GM23338 (cell line): ENCODE data around the gene RNF112. TPM values are rescaled to one million over a fixed set of nuclear protein-coding genes. Genes with fewer than 3 reads are reported as not detected.

Experiments
- ATAC-seq: fragments of 200-7000 bp; cut with Tn5 transposase; 3 replicates; pipeline ENCODE4 v1.9.1; 2020
- DNase-seq: peaks from one replicate; pipeline ENCODE4 v3.0.0-alpha.2; 2015; ENCODE audit warnings: low spot score
- H2AFZ ChIP-seq: fragments of 200-600 bp; sonication (generic); 2 replicates; pipeline ENCODE4 v1.8.0; 2016; ENCODE audit warnings: antibody characterized with exemption, mild to moderate bottlenecking, moderate library complexity
- H3F3A ChIP-seq: fragments of 200-600 bp; sonication (generic); replicated peaks from 2 replicates; pipeline ENCODE4 v1.8.0; 2017; ENCODE audit warnings: antibody characterized with exemption, mixed run types, low read depth
- H3K27ac ChIP-seq: fragments of 200-600 bp; sonication (generic); 2 replicates; pipeline ENCODE4 v1.6.1; 2016; ENCODE audit warnings: low read depth
- H3K27me3 ChIP-seq: fragments of 200-600 bp; sonication (generic); 2 replicates; pipeline ENCODE4 v1.8.0; 2016; ENCODE audit warnings: mild to moderate bottlenecking, mixed run types, moderate library complexity; ENCODE audit not compliant: insufficient read depth
- H3K36me3 ChIP-seq: fragments of 200-600 bp; sonication (generic); 2 replicates; pipeline ENCODE4 v1.8.0; 2016; ENCODE audit warnings: mild to moderate bottlenecking; ENCODE audit not compliant: insufficient read depth
- H3K4me1 ChIP-seq: fragments of 200-600 bp; sonication (generic); 2 replicates; pipeline ENCODE4 v1.8.0; 2016; ENCODE audit warnings: mild to moderate bottlenecking, moderate library complexity; ENCODE audit not compliant: insufficient read depth
- H3K4me2 ChIP-seq: fragments of 200-600 bp; sonication (generic); 2 replicates; pipeline ENCODE4 v1.7.1; 2017; ENCODE audit warnings: mixed run types
- H3K4me3 ChIP-seq: fragments of 200-600 bp; sonication (generic); 2 replicates; pipeline ENCODE4 v1.6.1; 2016; ENCODE audit warnings: mixed run types
- H3K79me2 ChIP-seq: fragments of 200-600 bp; sonication (generic); replicated peaks from 2 replicates; pipeline ENCODE4 v1.8.0; 2017; ENCODE audit warnings: mild to moderate bottlenecking; ENCODE audit not compliant: insufficient read depth
- H3K9me2 ChIP-seq: fragments of 200-600 bp; sonication (generic); 2 replicates; pipeline ENCODE4 v1.8.0; 2017; ENCODE audit not compliant: insufficient read depth
- H4K20me1 ChIP-seq: fragments of 200-600 bp; sonication (generic); replicated peaks from 2 replicates; pipeline ENCODE4 v1.8.0; 2017; ENCODE audit warnings: mild to moderate bottlenecking; ENCODE audit not compliant: insufficient read depth
- H3K27ac Mint-ChIP-seq: 2 replicates; pipeline ENCODE4 v1.8.0; 2020; ENCODE audit warnings: inconsistent platforms, mild to moderate bottlenecking, moderate library complexity, mixed read lengths
- H3K27me3 Mint-ChIP-seq: 3 replicates; pipeline ENCODE4 v1.8.0; 2022; ENCODE audit warnings: low read depth, mild to moderate bottlenecking, moderate library complexity, mixed read lengths, inconsistent platforms; ENCODE audit not compliant: insufficient read depth, poor library complexity
- H3K36me3 Mint-ChIP-seq: 3 replicates; pipeline ENCODE4 v1.8.0; 2021; ENCODE audit warnings: low read depth, mild to moderate bottlenecking, inconsistent platforms, moderate library complexity, mixed read lengths
- H3K4me1 Mint-ChIP-seq: 3 replicates; pipeline ENCODE4 v1.8.0; 2020; ENCODE audit warnings: mild to moderate bottlenecking, inconsistent platforms, mixed read lengths
- H3K4me3 Mint-ChIP-seq: 3 replicates; pipeline ENCODE4 v1.8.0; 2021; ENCODE audit warnings: moderate library complexity, mild to moderate bottlenecking, inconsistent platforms, mixed read lengths
- H3K9me3 Mint-ChIP-seq: 3 replicates; pipeline ENCODE4 v1.8.0; 2020; ENCODE audit warnings: moderate library complexity, mild to moderate bottlenecking, inconsistent platforms, mixed read lengths
- EZH2phosphoT487 ChIP-seq: fragments of 200-600 bp; sonication (generic); IDR thresholded peaks from one replicate; pipeline ENCODE4 v1.8.1; 2018; ENCODE audit warnings: antibody characterized with exemption; ENCODE audit not compliant: unreplicated experiment
- JUNB ChIP-seq: IDR thresholded peaks from one replicate; pipeline ENCODE4 v1.6.1; 2016; ENCODE audit warnings: antibody characterized with exemption; ENCODE audit not compliant: unreplicated experiment
- POLR2AphosphoS5 ChIP-seq: IDR thresholded peaks from 2 replicates; pipeline ENCODE4 v1.6.1; 2016; ENCODE audit warnings: antibody characterized with exemption, low read depth
- STAT1 ChIP-seq: IDR thresholded peaks from one replicate; pipeline ENCODE4 v1.6.1; 2016; ENCODE audit warnings: antibody characterized with exemption; ENCODE audit not compliant: unreplicated experiment
- ZNF114 ChIP-seq: fragments of 250-450 bp; sonication (Bioruptor Pico); IDR thresholded peaks from 2 replicates; pipeline ENCODE4 v1.5.0; 2020; ENCODE audit warnings: mild to moderate bottlenecking, moderate library complexity
- ZNF331 ChIP-seq: fragments of 250-450 bp; sonication (Bioruptor Pico); IDR thresholded peaks from 2 replicates; pipeline ENCODE4 v1.5.0; 2020; ENCODE audit warnings: low read depth, mild to moderate bottlenecking, moderate library complexity
- polyA plus RNA-seq: library from polyadenylated mRNA; unstranded; fragments of >200 nt; fragmentation: Nextera tagmentation; extraction: Ambion mirVana; gene quantifications from 2 replicates; pipeline ENCODE4 v1.2.1, GENCODE V29; 2016
- total RNA-seq: library from RNA; depleted of rRNA; stranded (reverse); fragments of >200 nt; shearing (Covaris generic); gene quantifications from 2 replicates; pipeline ENCODE4 v1.2.3, GENCODE V29; 2014
- TF ChIP-seq, protein P1 (sequence below): IDR thresholded peaks from 2 replicates; pipeline ENCODE4 v1.6.1; 2016; ENCODE audit warnings: antibody characterized with exemption
- TF ChIP-seq, protein P2 (sequence below): IDR thresholded peaks from one replicate; pipeline ENCODE4 v1.6.1; 2018; ENCODE audit warnings: antibody characterized with exemption; ENCODE audit not compliant: unreplicated experiment
- TF ChIP-seq, protein P3 (sequence below): fragments of 250-450 bp; sonication (Bioruptor Pico); IDR thresholded peaks from 2 replicates; pipeline ENCODE4 v1.5.0; 2020; ENCODE audit warnings: mild to moderate bottlenecking, moderate library complexity

The RNF112 gene
- total and polyA plus RNA-seq, 2 experiments from 2014 or later, result 0.42 to 4.1 TPM

DNA sequence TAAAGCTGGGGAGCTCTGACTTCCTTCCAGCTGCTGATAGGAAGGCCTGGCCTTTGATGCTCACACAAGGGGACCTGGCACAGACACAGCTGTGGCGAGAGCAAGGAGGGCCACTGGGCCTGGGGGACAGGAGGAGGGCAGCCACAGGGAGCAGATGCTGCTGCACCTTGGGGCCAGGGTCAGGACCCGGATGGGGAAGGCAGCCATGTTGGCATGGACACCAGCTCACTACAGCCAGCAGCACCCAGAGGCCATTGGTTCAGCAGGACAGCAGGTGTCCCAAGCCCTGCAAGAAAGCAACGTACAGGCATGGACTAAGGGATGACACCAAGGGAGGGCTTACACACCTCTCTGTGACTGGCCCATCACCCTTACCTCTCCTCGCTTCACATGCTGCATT, 8.0 kb upstream of the RNF112 start:
- Mint-ChIP-seq H3K36me3 (no peaks in the 10 kb centered on the region), H3K9me3 (no peaks in the 10 kb centered on the region), H3K4me3 (no peak overlapping the region), H3K27me3 (peaks cover 5% of the 10 kb centered on the region), H3K27ac (no peak overlapping the region), H3K4me1 (peaks cover 2% of the 10 kb centered on the region)
- Histone ChIP-seq H2AFZ (no peak overlapping the region), H3F3A (no peaks in the 10 kb centered on the region), H3K79me2 (no peaks in the 10 kb centered on the region), H3K27ac (no peak overlapping the region), H4K20me1 (no peaks in the 10 kb centered on the region), H3K4me1 (no peaks in the 10 kb centered on the region; the same call in 1 of the 2 replicates), H3K9me2 (0 out of 2 replicates have a peak, but pooled peaks cover 8% of the 10 kb centered on the region), H3K4me3 (no peak overlapping the region), H3K36me3 (no peaks in the 10 kb centered on the region), H3K4me2 (no peak overlapping the region), H3K27me3 (no peaks in the 10 kb centered on the region)
- TF ChIP-seq EZH2phosphoT487 (no peak), ZNF331 (no peak), POLR2AphosphoS5 (no peak), STAT1 (no peak), JUNB (no peak), ZNF114 (no peak)
- TF ChIP-seq, protein P1, sequence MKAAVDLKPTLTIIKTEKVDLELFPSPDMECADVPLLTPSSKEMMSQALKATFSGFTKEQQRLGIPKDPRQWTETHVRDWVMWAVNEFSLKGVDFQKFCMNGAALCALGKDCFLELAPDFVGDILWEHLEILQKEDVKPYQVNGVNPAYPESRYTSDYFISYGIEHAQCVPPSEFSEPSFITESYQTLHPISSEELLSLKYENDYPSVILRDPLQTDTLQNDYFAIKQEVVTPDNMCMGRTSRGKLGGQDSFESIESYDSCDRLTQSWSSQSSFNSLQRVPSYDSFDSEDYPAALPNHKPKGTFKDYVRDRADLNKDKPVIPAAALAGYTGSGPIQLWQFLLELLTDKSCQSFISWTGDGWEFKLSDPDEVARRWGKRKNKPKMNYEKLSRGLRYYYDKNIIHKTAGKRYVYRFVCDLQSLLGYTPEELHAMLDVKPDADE, result no peak
- TF ChIP-seq, protein P2, sequence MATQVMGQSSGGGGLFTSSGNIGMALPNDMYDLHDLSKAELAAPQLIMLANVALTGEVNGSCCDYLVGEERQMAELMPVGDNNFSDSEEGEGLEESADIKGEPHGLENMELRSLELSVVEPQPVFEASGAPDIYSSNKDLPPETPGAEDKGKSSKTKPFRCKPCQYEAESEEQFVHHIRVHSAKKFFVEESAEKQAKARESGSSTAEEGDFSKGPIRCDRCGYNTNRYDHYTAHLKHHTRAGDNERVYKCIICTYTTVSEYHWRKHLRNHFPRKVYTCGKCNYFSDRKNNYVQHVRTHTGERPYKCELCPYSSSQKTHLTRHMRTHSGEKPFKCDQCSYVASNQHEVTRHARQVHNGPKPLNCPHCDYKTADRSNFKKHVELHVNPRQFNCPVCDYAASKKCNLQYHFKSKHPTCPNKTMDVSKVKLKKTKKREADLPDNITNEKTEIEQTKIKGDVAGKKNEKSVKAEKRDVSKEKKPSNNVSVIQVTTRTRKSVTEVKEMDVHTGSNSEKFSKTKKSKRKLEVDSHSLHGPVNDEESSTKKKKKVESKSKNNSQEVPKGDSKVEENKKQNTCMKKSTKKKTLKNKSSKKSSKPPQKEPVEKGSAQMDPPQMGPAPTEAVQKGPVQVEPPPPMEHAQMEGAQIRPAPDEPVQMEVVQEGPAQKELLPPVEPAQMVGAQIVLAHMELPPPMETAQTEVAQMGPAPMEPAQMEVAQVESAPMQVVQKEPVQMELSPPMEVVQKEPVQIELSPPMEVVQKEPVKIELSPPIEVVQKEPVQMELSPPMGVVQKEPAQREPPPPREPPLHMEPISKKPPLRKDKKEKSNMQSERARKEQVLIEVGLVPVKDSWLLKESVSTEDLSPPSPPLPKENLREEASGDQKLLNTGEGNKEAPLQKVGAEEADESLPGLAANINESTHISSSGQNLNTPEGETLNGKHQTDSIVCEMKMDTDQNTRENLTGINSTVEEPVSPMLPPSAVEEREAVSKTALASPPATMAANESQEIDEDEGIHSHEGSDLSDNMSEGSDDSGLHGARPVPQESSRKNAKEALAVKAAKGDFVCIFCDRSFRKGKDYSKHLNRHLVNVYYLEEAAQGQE, result no peak
- TF ChIP-seq, protein P3, sequence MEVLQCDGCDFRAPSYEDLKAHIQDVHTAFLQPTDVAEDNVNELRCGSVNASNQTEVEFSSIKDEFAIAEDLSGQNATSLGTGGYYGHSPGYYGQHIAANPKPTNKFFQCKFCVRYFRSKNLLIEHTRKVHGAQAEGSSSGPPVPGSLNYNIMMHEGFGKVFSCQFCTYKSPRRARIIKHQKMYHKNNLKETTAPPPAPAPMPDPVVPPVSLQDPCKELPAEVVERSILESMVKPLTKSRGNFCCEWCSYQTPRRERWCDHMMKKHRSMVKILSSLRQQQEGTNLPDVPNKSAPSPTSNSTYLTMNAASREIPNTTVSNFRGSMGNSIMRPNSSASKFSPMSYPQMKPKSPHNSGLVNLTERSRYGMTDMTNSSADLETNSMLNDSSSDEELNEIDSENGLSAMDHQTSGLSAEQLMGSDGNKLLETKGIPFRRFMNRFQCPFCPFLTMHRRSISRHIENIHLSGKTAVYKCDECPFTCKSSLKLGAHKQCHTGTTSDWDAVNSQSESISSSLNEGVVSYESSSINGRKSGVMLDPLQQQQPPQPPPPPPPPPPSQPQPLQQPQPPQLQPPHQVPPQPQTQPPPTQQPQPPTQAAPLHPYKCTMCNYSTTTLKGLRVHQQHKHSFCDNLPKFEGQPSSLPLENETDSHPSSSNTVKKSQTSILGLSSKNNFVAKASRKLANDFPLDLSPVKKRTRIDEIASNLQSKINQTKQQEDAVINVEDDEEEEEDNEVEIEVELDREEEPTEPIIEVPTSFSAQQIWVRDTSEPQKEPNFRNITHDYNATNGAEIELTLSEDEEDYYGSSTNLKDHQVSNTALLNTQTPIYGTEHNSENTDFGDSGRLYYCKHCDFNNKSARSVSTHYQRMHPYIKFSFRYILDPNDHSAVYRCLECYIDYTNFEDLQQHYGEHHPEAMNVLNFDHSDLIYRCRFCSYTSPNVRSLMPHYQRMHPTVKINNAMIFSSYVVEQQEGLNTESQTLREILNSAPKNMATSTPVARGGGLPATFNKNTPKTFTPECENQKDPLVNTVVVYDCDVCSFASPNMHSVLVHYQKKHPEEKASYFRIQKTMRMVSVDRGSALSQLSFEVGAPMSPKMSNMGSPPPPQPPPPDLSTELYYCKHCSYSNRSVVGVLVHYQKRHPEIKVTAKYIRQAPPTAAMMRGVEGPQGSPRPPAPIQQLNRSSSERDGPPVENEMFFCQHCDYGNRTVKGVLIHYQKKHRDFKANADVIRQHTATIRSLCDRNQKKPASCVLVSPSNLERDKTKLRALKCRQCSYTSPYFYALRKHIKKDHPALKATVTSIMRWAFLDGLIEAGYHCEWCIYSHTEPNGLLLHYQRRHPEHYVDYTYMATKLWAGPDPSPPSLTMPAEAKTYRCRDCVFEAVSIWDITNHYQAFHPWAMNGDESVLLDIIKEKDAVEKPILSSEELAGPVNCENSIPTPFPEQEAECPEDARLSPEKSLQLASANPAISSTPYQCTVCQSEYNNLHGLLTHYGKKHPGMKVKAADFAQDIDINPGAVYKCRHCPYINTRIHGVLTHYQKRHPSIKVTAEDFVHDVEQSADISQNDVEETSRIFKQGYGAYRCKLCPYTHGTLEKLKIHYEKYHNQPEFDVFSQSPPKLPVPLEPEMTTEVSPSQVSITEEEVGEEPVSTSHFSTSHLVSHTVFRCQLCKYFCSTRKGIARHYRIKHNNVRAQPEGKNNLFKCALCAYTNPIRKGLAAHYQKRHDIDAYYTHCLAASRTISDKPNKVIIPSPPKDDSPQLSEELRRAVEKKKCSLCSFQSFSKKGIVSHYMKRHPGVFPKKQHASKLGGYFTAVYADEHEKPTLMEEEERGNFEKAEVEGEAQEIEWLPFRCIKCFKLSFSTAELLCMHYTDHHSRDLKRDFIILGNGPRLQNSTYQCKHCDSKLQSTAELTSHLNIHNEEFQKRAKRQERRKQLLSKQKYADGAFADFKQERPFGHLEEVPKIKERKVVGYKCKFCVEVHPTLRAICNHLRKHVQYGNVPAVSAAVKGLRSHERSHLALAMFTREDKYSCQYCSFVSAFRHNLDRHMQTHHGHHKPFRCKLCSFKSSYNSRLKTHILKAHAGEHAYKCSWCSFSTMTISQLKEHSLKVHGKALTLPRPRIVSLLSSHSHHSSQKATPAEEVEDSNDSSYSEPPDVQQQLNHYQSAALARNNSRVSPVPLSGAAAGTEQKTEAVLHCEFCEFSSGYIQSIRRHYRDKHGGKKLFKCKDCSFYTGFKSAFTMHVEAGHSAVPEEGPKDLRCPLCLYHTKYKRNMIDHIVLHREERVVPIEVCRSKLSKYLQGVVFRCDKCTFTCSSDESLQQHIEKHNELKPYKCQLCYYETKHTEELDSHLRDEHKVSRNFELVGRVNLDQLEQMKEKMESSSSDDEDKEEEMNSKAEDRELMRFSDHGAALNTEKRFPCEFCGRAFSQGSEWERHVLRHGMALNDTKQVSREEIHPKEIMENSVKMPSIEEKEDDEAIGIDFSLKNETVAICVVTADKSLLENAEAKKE (CRISPR knock-in tag), result no peak
- ATAC-seq, result no peak
- no peak for DNase-seq
